ENCODE data around the gene CCRL2. TPM values are rescaled to one million over a fixed set of nuclear protein-coding genes. Genes with fewer than 3 reads are reported as not detected.

The CCRL2 gene
- total RNA-seq, 2 donors from 2014 or later: 2.5 to 3.2 TPM

DNA sequence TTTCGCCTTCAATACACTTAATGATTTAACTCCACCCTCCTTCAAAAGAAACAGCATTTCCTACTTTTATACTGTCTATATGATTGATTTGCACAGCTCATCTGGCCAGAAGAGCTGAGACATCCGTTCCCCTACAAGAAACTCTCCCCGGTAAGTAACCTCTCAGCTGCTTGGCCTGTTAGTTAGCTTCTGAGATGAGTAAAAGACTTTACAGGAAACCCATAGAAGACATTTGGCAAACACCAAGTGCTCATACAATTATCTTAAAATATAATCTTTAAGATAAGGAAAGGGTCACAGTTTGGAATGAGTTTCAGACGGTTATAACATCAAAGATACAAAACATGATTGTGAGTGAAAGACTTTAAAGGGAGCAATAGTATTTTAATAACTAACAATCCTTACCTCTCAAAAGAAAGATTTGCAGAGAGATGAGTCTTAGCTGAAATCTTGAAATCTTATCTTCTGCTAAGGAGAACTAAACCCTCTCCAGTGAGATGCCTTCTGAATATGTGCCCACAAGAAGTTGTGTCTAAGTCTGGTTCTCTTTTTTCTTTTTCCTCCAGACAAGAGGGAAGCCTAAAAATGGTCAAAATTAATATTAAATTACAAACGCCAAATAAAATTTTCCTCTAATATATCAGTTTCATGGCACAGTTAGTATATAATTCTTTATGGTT, 36.1 kb upstream of the CCRL2 start, which contains the start of gene CCR5:
Gene CCR5, plus strand, starts transcription at position 108 of the 680 bp plus-strand sequence. CDS start 1,957 bp downstream, outside the sequence.
- DNase-seq (peak; percentile 42 to 49), ATAC-seq (replicated peaks in 1 of 2) (peak; percentile 43 to 47)
- H3K36me3 Mint-ChIP-seq (ENCODE audit: insufficient read depth in 2 of 2): no peaks in the 10 kb centered on the region
- peak within 1 kb of the TSS; percentile 50 to 73 for H3K4me3 Mint-ChIP-seq
- H3K4me1 Mint-ChIP-seq (ENCODE audit: low read depth): peaks cover 55% of the 10 kb centered on the region
- no peaks in the 10 kb centered on the region for H3K9me3 Mint-ChIP-seq
- H3K27me3 Mint-ChIP-seq (ENCODE audit: low read depth): peaks cover 66% of the 10 kb centered on the region
- peak within 1 kb of the TSS; percentile 93 for H3K27ac Mint-ChIP-seq

DNA sequence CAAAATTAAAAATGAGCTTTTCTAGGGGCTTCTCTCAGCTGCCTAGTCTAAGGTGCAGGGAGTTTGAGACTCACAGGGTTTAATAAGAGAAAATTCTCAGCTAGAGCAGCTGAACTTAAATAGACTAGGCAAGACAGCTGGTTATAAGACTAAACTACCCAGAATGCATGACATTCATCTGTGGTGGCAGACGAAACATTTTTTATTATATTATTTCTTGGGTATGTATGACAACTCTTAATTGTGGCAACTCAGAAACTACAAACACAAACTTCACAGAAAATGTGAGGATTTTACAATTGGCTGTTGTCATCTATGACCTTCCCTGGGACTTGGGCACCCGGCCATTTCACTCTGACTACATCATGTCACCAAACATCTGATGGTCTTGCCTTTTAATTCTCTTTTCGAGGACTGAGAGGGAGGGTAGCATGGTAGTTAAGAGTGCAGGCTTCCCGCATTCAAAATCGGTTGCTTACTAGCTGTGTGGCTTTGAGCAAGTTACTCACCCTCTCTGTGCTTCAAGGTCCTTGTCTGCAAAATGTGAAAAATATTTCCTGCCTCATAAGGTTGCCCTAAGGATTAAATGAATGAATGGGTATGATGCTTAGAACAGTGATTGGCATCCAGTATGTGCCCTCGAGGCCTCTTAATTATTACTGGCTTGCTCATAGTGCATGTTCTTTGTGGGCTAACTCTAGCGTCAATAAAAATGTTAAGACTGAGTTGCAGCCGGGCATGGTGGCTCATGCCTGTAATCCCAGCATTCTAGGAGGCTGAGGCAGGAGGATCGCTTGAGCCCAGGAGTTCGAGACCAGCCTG, 35.3 kb upstream of the CCRL2 start:
- H3K36me3 Mint-ChIP-seq (ENCODE audit: insufficient read depth in 2 of 2): no peaks in the 10 kb centered on the region
- no peak overlapping the region for H3K27ac Mint-ChIP-seq
- H3K27me3 Mint-ChIP-seq (ENCODE audit: low read depth): peaks cover 59% of the 10 kb centered on the region
- DNase-seq (no peak), ATAC-seq (replicated peaks in 1 of 2) (no peak)
- H3K4me1 Mint-ChIP-seq (ENCODE audit: low read depth): peaks cover 51% of the 10 kb centered on the region
- H3K4me3 Mint-ChIP-seq: no peak overlapping the region
- no peaks in the 10 kb centered on the region for H3K9me3 Mint-ChIP-seq

DNA sequence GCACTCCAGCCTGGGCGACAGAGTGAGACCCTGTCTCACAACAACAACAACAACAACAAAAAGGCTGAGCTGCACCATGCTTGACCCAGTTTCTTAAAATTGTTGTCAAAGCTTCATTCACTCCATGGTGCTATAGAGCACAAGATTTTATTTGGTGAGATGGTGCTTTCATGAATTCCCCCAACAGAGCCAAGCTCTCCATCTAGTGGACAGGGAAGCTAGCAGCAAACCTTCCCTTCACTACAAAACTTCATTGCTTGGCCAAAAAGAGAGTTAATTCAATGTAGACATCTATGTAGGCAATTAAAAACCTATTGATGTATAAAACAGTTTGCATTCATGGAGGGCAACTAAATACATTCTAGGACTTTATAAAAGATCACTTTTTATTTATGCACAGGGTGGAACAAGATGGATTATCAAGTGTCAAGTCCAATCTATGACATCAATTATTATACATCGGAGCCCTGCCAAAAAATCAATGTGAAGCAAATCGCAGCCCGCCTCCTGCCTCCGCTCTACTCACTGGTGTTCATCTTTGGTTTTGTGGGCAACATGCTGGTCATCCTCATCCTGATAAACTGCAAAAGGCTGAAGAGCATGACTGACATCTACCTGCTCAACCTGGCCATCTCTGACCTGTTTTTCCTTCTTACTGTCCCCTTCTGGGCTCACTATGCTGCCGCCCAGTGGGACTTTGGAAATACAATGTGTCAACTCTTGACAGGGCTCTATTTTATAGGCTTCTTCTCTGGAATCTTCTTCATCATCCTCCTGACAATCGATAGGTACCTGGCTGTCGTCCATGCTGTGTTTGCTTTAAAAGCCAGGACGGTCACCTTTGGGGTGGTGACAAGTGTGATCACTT, 34.3 kb upstream of the CCRL2 start:
- ATAC-seq (replicated peaks in 1 of 2) (no peak), DNase-seq (peak in 1 of 2 donors; percentile 19)
- no peak overlapping the region for H3K27ac Mint-ChIP-seq
- peaks cover 51% of the 10 kb centered on the region for H3K27me3 Mint-ChIP-seq (ENCODE audit: low read depth)
- no peaks in the 10 kb centered on the region for H3K9me3 Mint-ChIP-seq
- H3K36me3 Mint-ChIP-seq (ENCODE audit: insufficient read depth in 2 of 2): no peaks in the 10 kb centered on the region
- H3K4me3 Mint-ChIP-seq: no peak overlapping the region
- peaks cover 51% of the 10 kb centered on the region for H3K4me1 Mint-ChIP-seq (ENCODE audit: low read depth)

DNA sequence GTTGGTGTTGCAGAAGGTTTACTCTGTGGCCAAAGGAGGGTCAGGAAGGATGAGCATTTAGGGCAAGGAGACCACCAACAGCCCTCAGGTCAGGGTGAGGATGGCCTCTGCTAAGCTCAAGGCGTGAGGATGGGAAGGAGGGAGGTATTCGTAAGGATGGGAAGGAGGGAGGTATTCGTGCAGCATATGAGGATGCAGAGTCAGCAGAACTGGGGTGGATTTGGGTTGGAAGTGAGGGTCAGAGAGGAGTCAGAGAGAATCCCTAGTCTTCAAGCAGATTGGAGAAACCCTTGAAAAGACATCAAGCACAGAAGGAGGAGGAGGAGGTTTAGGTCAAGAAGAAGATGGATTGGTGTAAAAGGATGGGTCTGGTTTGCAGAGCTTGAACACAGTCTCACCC, 32.3 kb upstream of the CCRL2 start:
- Mint-ChIP-seq H3K9me3 (no peaks in the 10 kb centered on the region), H3K36me3 (ENCODE audit: insufficient read depth in 2 of 2) (no peaks in the 10 kb centered on the region), H3K4me3 (peak overlapping the region in 1 of 2 donors; percentile 5), H3K27me3 (ENCODE audit: low read depth) (peaks cover 43% of the 10 kb centered on the region), H3K4me1 (ENCODE audit: low read depth) (peaks cover 36% of the 10 kb centered on the region), H3K27ac (no peak overlapping the region)
- DNase-seq (no peak), ATAC-seq (replicated peaks in 1 of 2) (no peak)

DNA sequence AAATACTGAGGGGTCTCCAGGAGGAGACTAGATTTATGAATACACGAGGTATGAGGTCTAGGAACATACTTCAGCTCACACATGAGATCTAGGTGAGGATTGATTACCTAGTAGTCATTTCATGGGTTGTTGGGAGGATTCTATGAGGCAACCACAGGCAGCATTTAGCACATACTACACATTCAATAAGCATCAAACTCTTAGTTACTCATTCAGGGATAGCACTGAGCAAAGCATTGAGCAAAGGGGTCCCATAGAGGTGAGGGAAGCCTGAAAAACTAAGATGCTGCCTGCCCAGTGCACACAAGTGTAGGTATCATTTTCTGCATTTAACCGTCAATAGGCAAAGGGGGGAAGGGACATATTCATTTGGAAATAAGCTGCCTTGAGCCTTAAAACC, 31.8 kb upstream of the CCRL2 start:
- peak overlapping the region in 1 of 2 donors; percentile 5 for H3K4me3 Mint-ChIP-seq
- ATAC-seq (replicated peaks in 1 of 2) (peak; percentile 73 to 82), DNase-seq (peak in 1 of 2 donors; percentile 20)
- peaks cover 31% of the 10 kb centered on the region for H3K4me1 Mint-ChIP-seq (ENCODE audit: low read depth)
- no peak overlapping the region for H3K27ac Mint-ChIP-seq
- no peaks in the 10 kb centered on the region for H3K36me3 Mint-ChIP-seq (ENCODE audit: insufficient read depth in 2 of 2)
- no peaks in the 10 kb centered on the region for H3K9me3 Mint-ChIP-seq
- peaks cover 43% of the 10 kb centered on the region for H3K27me3 Mint-ChIP-seq (ENCODE audit: low read depth)

DNA sequence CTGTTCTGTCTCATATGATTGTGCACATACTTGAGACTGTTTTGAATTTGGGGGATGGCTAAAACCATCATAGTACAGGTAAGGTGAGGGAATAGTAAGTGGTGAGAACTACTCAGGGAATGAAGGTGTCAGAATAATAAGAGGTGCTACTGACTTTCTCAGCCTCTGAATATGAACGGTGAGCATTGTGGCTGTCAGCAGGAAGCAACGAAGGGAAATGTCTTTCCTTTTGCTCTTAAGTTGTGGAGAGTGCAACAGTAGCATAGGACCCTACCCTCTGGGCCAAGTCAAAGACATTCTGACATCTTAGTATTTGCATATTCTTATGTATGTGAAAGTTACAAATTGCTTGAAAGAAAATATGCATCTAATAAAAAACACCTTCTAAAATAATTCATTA, 31.2 kb upstream of the CCRL2 start:
- Mint-ChIP-seq H3K4me1 (ENCODE audit: low read depth) (peaks cover 31% of the 10 kb centered on the region), H3K36me3 (ENCODE audit: insufficient read depth in 2 of 2) (no peaks in the 10 kb centered on the region), H3K4me3 (no peak overlapping the region), H3K9me3 (no peaks in the 10 kb centered on the region), H3K27me3 (ENCODE audit: low read depth) (peaks cover 43% of the 10 kb centered on the region), H3K27ac (no peak overlapping the region)
- ATAC-seq (replicated peaks in 1 of 2): no peak
- no peak for DNase-seq

DNA sequence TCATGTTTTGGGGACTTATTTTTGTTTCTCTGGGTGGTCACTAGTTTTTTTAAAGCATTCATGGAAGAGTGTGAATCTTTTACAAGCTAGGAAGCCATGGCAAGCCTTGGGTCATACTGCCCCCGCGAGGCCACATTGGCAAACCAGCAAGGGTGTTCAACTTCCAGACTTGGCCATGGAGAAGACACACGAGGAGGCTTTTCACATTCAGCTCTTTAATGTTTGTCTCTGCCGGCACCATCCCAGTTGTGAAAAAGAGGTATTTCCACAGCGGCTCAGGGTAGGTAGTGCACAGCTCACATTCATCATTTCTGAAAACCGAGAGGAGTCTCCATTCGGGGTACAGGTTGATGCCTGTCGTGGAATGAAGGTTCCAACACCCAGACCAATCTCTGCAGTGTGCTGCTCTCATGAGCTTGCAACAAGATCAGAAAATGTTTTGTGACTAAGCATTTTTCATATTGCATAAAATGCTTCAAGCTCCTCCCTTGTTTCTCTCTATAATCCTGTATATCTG, 28.6 kb upstream of the CCRL2 start:
- Mint-ChIP-seq H3K36me3 (ENCODE audit: insufficient read depth in 2 of 2) (no peaks in the 10 kb centered on the region), H3K4me3 (no peak overlapping the region), H3K9me3 (no peaks in the 10 kb centered on the region), H3K27ac (no peak overlapping the region), H3K4me1 (ENCODE audit: low read depth) (peaks cover 35% of the 10 kb centered on the region), H3K27me3 (ENCODE audit: low read depth) (peaks cover 30% of the 10 kb centered on the region)
- DNase-seq (peak; percentile 64 to 69), ATAC-seq (replicated peaks in 1 of 2) (no peak)

DNA sequence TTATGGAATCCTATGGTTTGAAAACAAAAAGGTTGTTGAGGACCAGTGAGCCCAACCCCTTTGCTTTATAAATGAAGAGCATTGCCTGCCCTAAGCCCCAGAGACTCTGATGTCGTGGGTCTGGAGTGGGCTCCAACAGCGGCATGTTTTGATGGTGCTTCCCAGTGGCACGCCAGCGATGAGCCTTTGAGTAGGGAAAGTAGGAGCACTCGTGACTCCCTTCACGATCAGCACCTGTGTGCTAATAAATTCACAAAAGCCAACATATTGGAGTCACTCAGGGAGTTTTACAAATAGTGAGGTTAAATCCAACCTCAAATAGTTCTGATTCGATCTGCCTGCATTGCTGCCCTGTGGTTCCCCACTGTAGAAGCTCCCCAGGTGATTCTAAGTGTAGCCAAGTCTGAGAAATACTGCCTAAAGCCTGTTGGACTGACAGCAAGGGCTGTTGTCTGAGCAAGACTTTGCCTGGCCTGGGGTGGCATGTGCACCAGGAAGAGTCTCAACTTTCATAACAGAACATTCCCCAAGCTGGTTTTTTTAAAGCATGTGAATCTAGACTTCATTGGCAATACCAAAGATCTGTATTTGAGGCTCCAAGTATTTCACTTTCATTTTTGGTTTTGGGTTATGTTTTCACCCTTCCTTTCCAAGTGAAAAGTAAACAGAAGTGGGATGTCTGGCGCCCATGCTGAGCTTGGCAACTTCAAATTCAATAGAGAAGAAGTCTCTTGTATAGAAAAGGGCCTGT, 26.4 kb upstream of the CCRL2 start:
- ATAC-seq (replicated peaks in 1 of 2) (no peak), DNase-seq (no peak)
- no peaks in the 10 kb centered on the region for H3K36me3 Mint-ChIP-seq (ENCODE audit: insufficient read depth in 2 of 2)
- no peak overlapping the region for H3K4me3 Mint-ChIP-seq
- no peak overlapping the region for H3K27ac Mint-ChIP-seq
- H3K27me3 Mint-ChIP-seq (ENCODE audit: low read depth): peaks cover 21% of the 10 kb centered on the region
- peaks cover 31% of the 10 kb centered on the region for H3K4me1 Mint-ChIP-seq (ENCODE audit: low read depth)
- no peaks in the 10 kb centered on the region for H3K9me3 Mint-ChIP-seq

DNA sequence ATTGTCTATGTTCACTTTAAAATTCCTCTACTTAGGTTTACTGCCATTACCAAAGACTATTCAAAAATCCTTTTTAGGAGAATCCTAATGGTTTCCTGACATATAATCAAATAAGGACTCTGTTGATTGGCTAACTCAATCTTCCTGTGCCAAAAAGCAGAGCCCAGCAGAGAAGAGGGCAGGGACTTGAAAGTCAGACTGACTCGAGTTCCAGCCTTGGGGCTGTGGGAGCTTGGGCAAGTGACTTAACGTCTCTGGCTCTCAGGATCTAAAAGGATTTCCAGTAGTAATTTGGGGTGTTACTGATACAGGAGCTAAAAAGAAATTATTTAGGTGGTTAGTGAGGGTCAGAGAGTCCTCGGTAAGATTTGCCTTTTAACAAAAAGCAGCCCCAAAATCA, 25.4 kb upstream of the CCRL2 start:
- Mint-ChIP-seq H3K9me3 (no peaks in the 10 kb centered on the region), H3K4me3 (no peak overlapping the region), H3K4me1 (ENCODE audit: low read depth) (peaks cover 35% of the 10 kb centered on the region), H3K36me3 (ENCODE audit: insufficient read depth in 2 of 2) (no peaks in the 10 kb centered on the region), H3K27ac (no peak overlapping the region), H3K27me3 (ENCODE audit: low read depth) (peaks cover 18% of the 10 kb centered on the region)
- ATAC-seq (replicated peaks in 1 of 2) (no peak), DNase-seq (no peak)

DNA sequence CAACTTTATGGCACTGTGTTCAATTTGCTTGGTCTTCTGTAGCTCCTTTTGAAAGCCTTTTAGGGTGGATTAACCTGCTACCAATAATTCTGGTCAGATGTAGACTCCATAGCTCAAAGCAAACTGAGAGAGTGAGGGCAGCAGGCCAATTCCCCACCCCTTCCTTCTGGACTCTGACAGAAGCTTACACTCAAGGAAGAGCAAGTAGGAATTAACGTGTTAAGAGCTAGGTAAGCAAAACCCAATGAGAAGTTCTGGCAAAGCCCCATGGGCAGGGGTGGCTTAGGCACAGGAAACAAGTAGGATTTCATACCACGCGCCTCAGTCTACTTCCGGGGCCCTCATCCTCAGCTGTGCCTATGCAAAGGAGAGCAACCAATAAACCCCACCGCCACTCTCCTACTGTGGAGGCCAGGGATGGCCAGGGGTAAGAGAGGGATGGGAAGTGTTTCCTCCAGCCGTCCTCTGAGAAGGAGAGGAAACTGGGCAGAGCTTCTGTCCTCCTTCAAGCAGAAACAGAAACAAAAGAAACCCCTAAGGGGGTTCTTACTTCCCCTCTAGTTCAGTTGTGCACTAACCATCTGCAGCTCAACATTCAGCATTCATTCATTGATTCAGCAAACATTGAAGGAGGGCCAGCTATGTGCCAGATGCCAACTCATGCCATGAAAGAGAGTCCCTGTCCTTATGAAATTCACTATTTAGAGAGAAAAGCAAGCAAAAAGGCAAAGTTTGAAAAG, 23.7 kb upstream of the CCRL2 start:
- Mint-ChIP-seq H3K27me3 (ENCODE audit: low read depth) (peaks cover 18% of the 10 kb centered on the region), H3K4me1 (ENCODE audit: low read depth) (peaks cover 35% of the 10 kb centered on the region), H3K36me3 (ENCODE audit: insufficient read depth in 2 of 2) (peaks cover 0 to 2% of the 10 kb centered on the region in 2 donors), H3K4me3 (no peak overlapping the region), H3K27ac (no peak overlapping the region), H3K9me3 (no peaks in the 10 kb centered on the region)
- ATAC-seq (replicated peaks in 1 of 2) (no peak), DNase-seq (no peak)

DNA sequence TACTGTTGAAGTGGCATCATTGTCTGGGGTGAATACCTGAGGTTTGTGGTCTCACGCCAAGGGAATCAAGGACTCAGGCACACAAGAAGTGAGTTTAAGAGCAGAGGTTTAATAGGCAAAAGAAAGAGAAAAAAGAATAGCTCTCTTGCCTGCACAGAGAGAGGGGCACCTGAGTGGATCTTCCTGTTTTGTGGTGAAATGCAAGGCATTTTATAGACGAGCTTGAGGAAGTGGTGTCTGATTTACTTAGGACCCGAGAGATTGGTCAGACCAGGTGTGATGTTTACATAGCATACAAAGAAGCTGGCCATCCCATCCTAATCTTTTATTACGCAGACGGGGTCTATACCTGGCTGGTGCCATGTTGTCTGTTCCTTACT, 23.1 kb upstream of the CCRL2 start:
- no peak for DNase-seq
- ATAC-seq (replicated peaks in 1 of 2): no peak
- peaks cover 35% of the 10 kb centered on the region for H3K4me1 Mint-ChIP-seq (ENCODE audit: low read depth)
- H3K27ac Mint-ChIP-seq: no peak overlapping the region
- peaks cover 18% of the 10 kb centered on the region for H3K27me3 Mint-ChIP-seq (ENCODE audit: low read depth)
- no peak overlapping the region for H3K4me3 Mint-ChIP-seq
- no peaks in the 10 kb centered on the region for H3K9me3 Mint-ChIP-seq
- H3K36me3 Mint-ChIP-seq (ENCODE audit: insufficient read depth in 2 of 2): peaks cover 0 to 2% of the 10 kb centered on the region in 2 donors

DNA sequence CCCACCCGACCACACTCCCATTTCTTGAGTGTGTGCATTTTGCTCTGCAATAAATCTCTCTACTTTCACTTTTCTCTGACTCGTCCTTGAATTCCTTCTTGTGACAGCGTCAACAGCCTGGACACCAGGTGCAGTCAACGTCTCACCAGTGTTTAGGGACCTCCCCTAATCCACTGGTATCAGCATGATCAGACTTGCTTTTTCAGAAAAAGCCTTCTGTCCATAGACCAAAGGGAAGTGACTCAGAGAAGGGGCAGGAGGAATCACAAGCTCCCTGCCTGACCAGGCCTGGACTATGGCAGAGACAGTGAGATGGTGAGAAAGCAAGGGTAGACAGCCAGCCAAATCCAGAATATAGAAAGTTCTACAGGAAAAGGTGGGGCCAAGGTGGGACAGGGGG, 20.9 kb upstream of the CCRL2 start:
- DNase-seq (no peak), ATAC-seq (replicated peaks in 1 of 2) (peak in 1 of 2 donors; percentile 28)
- no peak overlapping the region for H3K27ac Mint-ChIP-seq
- peaks cover 26% of the 10 kb centered on the region for H3K4me1 Mint-ChIP-seq (ENCODE audit: low read depth)
- H3K36me3 Mint-ChIP-seq (ENCODE audit: insufficient read depth in 2 of 2): peaks cover 0 to 2% of the 10 kb centered on the region in 2 donors
- H3K4me3 Mint-ChIP-seq: no peak overlapping the region
- peaks cover 18% of the 10 kb centered on the region for H3K27me3 Mint-ChIP-seq (ENCODE audit: low read depth)
- H3K9me3 Mint-ChIP-seq: no peaks in the 10 kb centered on the region

All from activated T-cell treated with anti-CD3 and anti-CD28 coated beads, Interleukin-2, amount 50 U/mL, for 72 hours (primary cell).